Testis (tissue), 3 donors: ENCODE data around the gene NIPSNAP2. TPM values are rescaled to one million over a fixed set of nuclear protein-coding genes. Genes with fewer than 3 reads are reported as not detected.
A peak's percentile ranks its signal among the peaks of the same experiment; 100 is the strongest.
"Not testable (repeated sequence)": the region's sequence is repeated elsewhere in the genome, so short reads cannot be mapped to it uniquely, and the experiment has no call there.

Experiments
- DNase-seq: peaks from one replicate; pipeline ENCODE4 v3.0.0-alpha.2; 2019
- H3K27ac ChIP-seq, 2 donors: fragments of 200-600 bp; sonication (generic); one replicate each; pipeline ENCODE4 v1.5.1; 2019
- H3K27me3 ChIP-seq: fragments of 200-600 bp; sonication (generic); one replicate; pipeline ENCODE4 v1.5.1; 2019
- H3K36me3 ChIP-seq: fragments of 200-600 bp; sonication (generic); one replicate; pipeline ENCODE4 v1.5.1; 2017; ENCODE audit warnings: low read depth; ENCODE audit errors: missing control alignments
- H3K4me1 ChIP-seq: fragments of 200-600 bp; sonication (generic); one replicate; pipeline ENCODE4 v1.5.1; 2019
- H3K4me3 ChIP-seq, 2 donors: fragments of 200-600 bp; sonication (generic); one replicate each; pipeline ENCODE4 v1.5.1; 2017 to 2019
- H3K9me3 ChIP-seq: fragments of 200-600 bp; sonication (generic); one replicate; pipeline ENCODE4 v1.5.1; 2017
- CTCF ChIP-seq, 3 experiments: fragments of 450-650 bp in 2 of 3; fragments of 200-600 bp in 1 of 3; sonication (generic) in 1 of 3; IDR thresholded peaks; one replicate each; pipeline ENCODE4 v1.5.1; 2016 to 2019; ENCODE audit warnings: antibody characterized with exemption in 3 of 3, mild to moderate bottlenecking in 2 of 3, moderate library complexity in 1 of 3
- POLR2A ChIP-seq: fragments of 450-650 bp; IDR thresholded peaks from one replicate; pipeline ENCODE4 v1.6.1; 2017; ENCODE audit warnings: antibody characterized with exemption, mild to moderate bottlenecking, moderate library complexity
- WGBS, 2 donors: methylation state at CpG; one replicate each; pipeline ENCODE4 v1.1.5; 2018; 5-methylcytosine and 5-hydroxymethylcytosine counted together
- intact Hi-C: fragments of 100-400 bp; cut with DNase I; formaldehyde crosslinking; loops from one replicate; pipeline ENCODE4 v1.15.1; 2023; ENCODE audit warnings: low total_unique reads
- polyA plus RNA-seq: library from polyadenylated mRNA; stranded (reverse); fragments of 350-450 nt; fragmentation: Illumina TruSeq; extraction: RNeasy Lipid Tissue Mini Kit (QIAGEN cat#74804); gene quantifications from one replicate; pipeline ENCODE4 v1.2.3, GENCODE V29; 2014; ENCODE audit warnings: low read depth, low replicate concordance; ENCODE audit not compliant: insufficient read depth
- total RNA-seq, 2 donors: library from RNA; depleted of rRNA; stranded (reverse); fragments of >200 nt; gene quantifications; one replicate each; pipeline ENCODE4 v1.2.3, GENCODE V29; 2016

Gene NIPSNAP2
- total and polyA plus RNA-seq, 3 donors from 2014 or later, result 41.1 to 136 (median 90.2) TPM

- DNase-seq, result no peak
- no peaks in the 10 kb centered on the region for H3K4me1 ChIP-seq
- intact Hi-C loops, result no loop called here
- TF ChIP-seq CTCF (IDR thresholded peaks at IDR 0.05), result no peak
- TF ChIP-seq POLR2A, result no peak
- no peaks in the 10 kb centered on the region for H3K9me3 ChIP-seq
- H3K36me3 ChIP-seq, result no peaks in the 10 kb centered on the region
- 90 to 95% methylated on average over 9 of the region's 9 CpGs for WGBS, 2 donors
- no peaks in the 10 kb centered on the region for H3K27me3 ChIP-seq
- no peak overlapping the region for H3K4me3 ChIP-seq
- no peak overlapping the region for H3K27ac ChIP-seq
These were observed 64.7 kb downstream of the NIPSNAP2 start for GRCh38 chr7:56028942-56029630.

- no peak for TF ChIP-seq POLR2A
- TF ChIP-seq CTCF (IDR thresholded peaks at IDR 0.05), result no peak
- Histone ChIP-seq H3K9me3 (no peaks in the 10 kb centered on the region), H3K36me3 (no peaks in the 10 kb centered on the region), H3K27me3 (no peaks in the 10 kb centered on the region), H3K27ac (no peak overlapping the region), H3K4me3 (no peak overlapping the region), H3K4me1 (no peaks in the 10 kb centered on the region)
- DNase-seq, result no peak
- intact Hi-C loops, result no loop called here
- 88 to 96% methylated on average over 8 of the region's 8 CpGs for WGBS, 2 donors
These were observed 66.0 kb downstream of the NIPSNAP2 start for GRCh38 chr7:56030340-56030739.

GRCh38 chr7:56031556-56031955, 67.2 kb downstream of the NIPSNAP2 start:
- H3K4me1 ChIP-seq, H3K27ac ChIP-seq, H3K9me3 ChIP-seq, H3K4me3 ChIP-seq, H3K36me3 ChIP-seq, intact Hi-C loops, DNase-seq, H3K27me3 ChIP-seq: not testable (repeated sequence)
- 76 to 79% methylated on average over 8 of the region's 8 CpGs for WGBS, 2 donors

GRCh38 chr7:56032578-56032977, 68.2 kb downstream of the NIPSNAP2 start:
- DNase-seq, H3K4me1 ChIP-seq, H3K27ac ChIP-seq, intact Hi-C loops, H3K27me3 ChIP-seq, H3K4me3 ChIP-seq, H3K9me3 ChIP-seq, H3K36me3 ChIP-seq: not testable (repeated sequence)
- 94 to 95% methylated on average over 7 of the region's 7 CpGs for WGBS, 2 donors

- peak in 1 of 3 experiments; percentile 12 for TF ChIP-seq CTCF (IDR thresholded peaks at IDR 0.05)
- TF ChIP-seq POLR2A, result no peak
- peak; percentile 62 for DNase-seq
- intact Hi-C loops, result no loop called here
- no peaks in the 10 kb centered on the region for H3K36me3 ChIP-seq
- peak overlapping the region; percentile 51 to 59 for H3K4me3 ChIP-seq
- no peaks in the 10 kb centered on the region for H3K27me3 ChIP-seq
- H3K27ac ChIP-seq, result no peak overlapping the region
- no peaks in the 10 kb centered on the region for H3K9me3 ChIP-seq
- WGBS, 2 donors, result 1% methylated on average over 23 to 24 of the region's 27 CpGs
- H3K4me1 ChIP-seq, result no peaks in the 10 kb centered on the region
These were observed 69.5 kb downstream of the NIPSNAP2 start for GRCh38 chr7:56033671-56034432.
